ENCODE data around the gene STAT5A. TPM values are rescaled to one million over a fixed set of nuclear protein-coding genes. Genes with fewer than 3 reads are reported as not detected.
A peak's percentile ranks its signal among the peaks of the same experiment; 100 is the strongest.

The STAT5A gene
- total RNA-seq, 4 donors from 2014 or later: 11.2 to 80.0 (median 34.5) TPM

GRCh38 chr17:42285346-42286050, 2.8 kb upstream of the STAT5A start:
- no peaks in the 10 kb centered on the region for H3K36me3 ChIP-seq
- H3K4me3 ChIP-seq: no peak overlapping the region
- no peaks in the 10 kb centered on the region for H3K27me3 ChIP-seq
- no peak for TF ChIP-seq POLR2A (IDR thresholded peaks at IDR 0.05)
- TF ChIP-seq CTCF (IDR thresholded peaks at IDR 0.05): no peak
- H3K9me3 ChIP-seq: no peaks in the 10 kb centered on the region
- peak in 1 of 3 donors; percentile 32 for DNase-seq
- H3K27ac ChIP-seq: peak overlapping the region in 1 of 4 donors; percentile 95
- peaks cover 0 to 34% (median 7%) of the 10 kb centered on the region in 4 donors for H3K4me1 ChIP-seq

- TF ChIP-seq CTCF (IDR thresholded peaks at IDR 0.05) (no peak), POLR2A (IDR thresholded peaks at IDR 0.05) (no peak)
- peak overlapping the region in 3 of 4 donors; percentile 84 to 95 (median 92) for H3K27ac ChIP-seq
Measured at GRCh38 chr17:42286411-42287221, 1.7 kb upstream of the STAT5A start.

GRCh38 chr17:42287305-42287976, 857 bp upstream of the STAT5A start:
- H3K27me3 ChIP-seq: no peaks in the 10 kb centered on the region
- peak in 2 of 3 donors; percentile 63 to 76 for DNase-seq
- H3K9me3 ChIP-seq: no peaks in the 10 kb centered on the region
- H3K36me3 ChIP-seq: peaks cover 0 to under 1% (median 0%) of the 10 kb centered on the region in 3 donors
- peaks cover 0 to 34% (median 7%) of the 10 kb centered on the region in 4 donors for H3K4me1 ChIP-seq
- peak in 1 of 2 donors; percentile 28 for TF ChIP-seq POLR2A (IDR thresholded peaks at IDR 0.05)
- no peak for TF ChIP-seq CTCF (IDR thresholded peaks at IDR 0.05)
- H3K27ac ChIP-seq: peak overlapping the region; percentile 84 to 95 (median 90)
- peak overlapping the region; percentile 69 to 89 (median 81) for H3K4me3 ChIP-seq

More at GRCh38 chr17:42286411-42287221, 1.7 kb upstream of the STAT5A start:
- DNase-seq: peak in 1 of 3 donors; percentile 53
- H3K36me3 ChIP-seq: no peaks in the 10 kb centered on the region
- H3K27me3 ChIP-seq: no peaks in the 10 kb centered on the region
- H3K4me1 ChIP-seq: peaks cover 0 to 34% (median 7%) of the 10 kb centered on the region in 4 donors
- no peaks in the 10 kb centered on the region for H3K9me3 ChIP-seq
- peak overlapping the region in 3 of 4 donors; percentile 69 to 89 (median 85) for H3K4me3 ChIP-seq

GRCh38 chr17:42288803-42289610, 709 bp downstream of the STAT5A start:
- Histone ChIP-seq H3K9me3 (no peaks in the 10 kb centered on the region), H3K27me3 (no peaks in the 10 kb centered on the region), H3K4me3 (peak overlapping the region; percentile 69 to 89 (median 81)), H3K4me1 (peaks cover 0 to 34% (median 7%) of the 10 kb centered on the region in 4 donors), H3K27ac (peak overlapping the region; percentile 84 to 95 (median 90)), H3K36me3 (peaks cover 0 to 15% (median 0%) of the 10 kb centered on the region in 3 donors)
- no peak for TF ChIP-seq CTCF (IDR thresholded peaks at IDR 0.05)
- TF ChIP-seq POLR2A (IDR thresholded peaks at IDR 0.05): no peak
- DNase-seq: peak; percentile 68 to 77 (median 75)
